ENCODE measurements around the gene ST6GALNAC1. TPM values are rescaled to one million over a fixed set of nuclear protein-coding genes. Genes with fewer than 3 reads are reported as not detected.

The ST6GALNAC1 gene
- total and polyA plus RNA-seq, 4 donors, result 0.16 to 2.1 (median 0.21) TPM; not detected in 1

GRCh38 chr17:76579281-76579680 lies 64.3 kb downstream of the ST6GALNAC1 start:
- H3K36me3 ChIP-seq (ENCODE audit: control insufficient read depth in 4 of 4, insufficient read depth in 3 of 4, low read depth in 1 of 4, low read length in 3 of 4), result no peaks in the 10 kb centered on the region
- no peaks in the 10 kb centered on the region for H3K9me3 ChIP-seq (ENCODE audit: control insufficient read depth in 4 of 4, low read length in 3 of 4)
- TF ChIP-seq, protein P1, sequence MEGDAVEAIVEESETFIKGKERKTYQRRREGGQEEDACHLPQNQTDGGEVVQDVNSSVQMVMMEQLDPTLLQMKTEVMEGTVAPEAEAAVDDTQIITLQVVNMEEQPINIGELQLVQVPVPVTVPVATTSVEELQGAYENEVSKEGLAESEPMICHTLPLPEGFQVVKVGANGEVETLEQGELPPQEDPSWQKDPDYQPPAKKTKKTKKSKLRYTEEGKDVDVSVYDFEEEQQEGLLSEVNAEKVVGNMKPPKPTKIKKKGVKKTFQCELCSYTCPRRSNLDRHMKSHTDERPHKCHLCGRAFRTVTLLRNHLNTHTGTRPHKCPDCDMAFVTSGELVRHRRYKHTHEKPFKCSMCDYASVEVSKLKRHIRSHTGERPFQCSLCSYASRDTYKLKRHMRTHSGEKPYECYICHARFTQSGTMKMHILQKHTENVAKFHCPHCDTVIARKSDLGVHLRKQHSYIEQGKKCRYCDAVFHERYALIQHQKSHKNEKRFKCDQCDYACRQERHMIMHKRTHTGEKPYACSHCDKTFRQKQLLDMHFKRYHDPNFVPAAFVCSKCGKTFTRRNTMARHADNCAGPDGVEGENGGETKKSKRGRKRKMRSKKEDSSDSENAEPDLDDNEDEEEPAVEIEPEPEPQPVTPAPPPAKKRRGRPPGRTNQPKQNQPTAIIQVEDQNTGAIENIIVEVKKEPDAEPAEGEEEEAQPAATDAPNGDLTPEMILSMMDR (IDR thresholded peaks at IDR 0.05; ENCODE audit: low read depth, low read length, missing input control), result no peak
- no peak for TF ChIP-seq TAF1 (conservative IDR thresholded peaks at IDR 0.05)
- TF ChIP-seq, protein P2, sequence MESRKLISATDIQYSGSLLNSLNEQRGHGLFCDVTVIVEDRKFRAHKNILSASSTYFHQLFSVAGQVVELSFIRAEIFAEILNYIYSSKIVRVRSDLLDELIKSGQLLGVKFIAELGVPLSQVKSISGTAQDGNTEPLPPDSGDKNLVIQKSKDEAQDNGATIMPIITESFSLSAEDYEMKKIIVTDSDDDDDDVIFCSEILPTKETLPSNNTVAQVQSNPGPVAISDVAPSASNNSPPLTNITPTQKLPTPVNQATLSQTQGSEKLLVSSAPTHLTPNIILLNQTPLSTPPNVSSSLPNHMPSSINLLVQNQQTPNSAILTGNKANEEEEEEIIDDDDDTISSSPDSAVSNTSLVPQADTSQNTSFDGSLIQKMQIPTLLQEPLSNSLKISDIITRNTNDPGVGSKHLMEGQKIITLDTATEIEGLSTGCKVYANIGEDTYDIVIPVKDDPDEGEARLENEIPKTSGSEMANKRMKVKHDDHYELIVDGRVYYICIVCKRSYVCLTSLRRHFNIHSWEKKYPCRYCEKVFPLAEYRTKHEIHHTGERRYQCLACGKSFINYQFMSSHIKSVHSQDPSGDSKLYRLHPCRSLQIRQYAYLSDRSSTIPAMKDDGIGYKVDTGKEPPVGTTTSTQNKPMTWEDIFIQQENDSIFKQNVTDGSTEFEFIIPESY (IDR thresholded peaks at IDR 0.05), result no peak
- TF ChIP-seq, protein P3, sequence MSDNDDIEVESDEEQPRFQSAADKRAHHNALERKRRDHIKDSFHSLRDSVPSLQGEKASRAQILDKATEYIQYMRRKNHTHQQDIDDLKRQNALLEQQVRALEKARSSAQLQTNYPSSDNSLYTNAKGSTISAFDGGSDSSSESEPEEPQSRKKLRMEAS (IDR thresholded peaks at IDR 0.05), result no peak
- TF ChIP-seq RAD21 (IDR thresholded peaks at IDR 0.05), result no peak
- H3K4me3 ChIP-seq (ENCODE audit: low read depth in 1 of 3, low read length in 3 of 3), result no peak overlapping the region
- no peaks in the 10 kb centered on the region for H3K27me3 ChIP-seq (ENCODE audit: control insufficient read depth in 4 of 4, insufficient read depth in 4 of 4, low read length in 3 of 4)
- DNase-seq (ENCODE audit: low spot score), result no peak
- H3K27ac ChIP-seq (ENCODE audit: low read depth in 1 of 2, low read length in 2 of 2), result no peak overlapping the region
- WGBS, result 88% methylated on average over 2 of the region's 2 CpGs
- H3K4me1 ChIP-seq (ENCODE audit: control insufficient read depth in 4 of 4, insufficient read depth in 4 of 4, low read length in 3 of 4), result peaks cover 0 to under 1% (median 0%) of the 10 kb centered on the region in 4 donors
- H3K9ac ChIP-seq (ENCODE audit: low read depth in 1 of 2, low read length in 2 of 2), result no peak overlapping the region

DNA sequence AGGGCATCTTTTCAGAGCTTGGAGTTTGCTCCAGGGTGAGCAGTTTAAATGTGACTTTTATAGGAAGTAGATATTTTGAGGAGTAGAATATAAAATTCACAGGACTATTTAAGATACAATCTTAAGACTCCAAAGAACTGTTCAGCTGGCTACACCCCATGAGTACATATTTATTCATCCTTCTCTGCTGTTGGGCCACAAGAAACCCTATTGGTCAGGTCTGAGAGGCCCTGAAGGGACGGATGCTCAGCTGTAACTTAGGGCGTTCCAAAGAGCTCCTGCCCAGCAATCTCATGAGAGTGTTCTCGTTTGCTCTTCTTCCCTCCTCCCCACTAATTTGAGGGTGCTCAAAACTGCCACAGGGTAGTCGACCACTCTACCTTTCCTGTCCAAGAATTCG lies 65.2 kb downstream of the ST6GALNAC1 start:
- Histone ChIP-seq H3K9me3 (ENCODE audit: control insufficient read depth in 4 of 4, low read length in 3 of 4) (no peaks in the 10 kb centered on the region), H3K27ac (ENCODE audit: low read depth in 1 of 2, low read length in 2 of 2) (no peak overlapping the region), H3K36me3 (ENCODE audit: control insufficient read depth in 4 of 4, insufficient read depth in 3 of 4, low read depth in 1 of 4, low read length in 3 of 4) (no peaks in the 10 kb centered on the region), H3K9ac (ENCODE audit: low read depth in 1 of 2, low read length in 2 of 2) (no peak overlapping the region), H3K4me1 (ENCODE audit: control insufficient read depth in 4 of 4, insufficient read depth in 4 of 4, low read length in 3 of 4) (no peaks in the 10 kb centered on the region), H3K27me3 (ENCODE audit: control insufficient read depth in 4 of 4, insufficient read depth in 4 of 4, low read length in 3 of 4) (no peaks in the 10 kb centered on the region), H3K4me3 (ENCODE audit: low read depth in 1 of 3, low read length in 3 of 3) (no peak overlapping the region)
- no peak for DNase-seq (ENCODE audit: low spot score)
- WGBS, result 84% methylated on average over 5 of the region's 5 CpGs
- TF ChIP-seq REST (IDR thresholded peaks at IDR 0.05), result no peak
- TF ChIP-seq FOXA2 (IDR thresholded peaks at IDR 0.05), result no peak
- TF ChIP-seq, protein P1 (IDR thresholded peaks at IDR 0.05; ENCODE audit: low read depth, low read length, missing input control), result no peak
- TF ChIP-seq NR2F2 (IDR thresholded peaks at IDR 0.05), result no peak
- TF ChIP-seq HNF4A (conservative IDR thresholded peaks at IDR 0.05), result no peak
- TF ChIP-seq YY1 (IDR thresholded peaks at IDR 0.05), result no peak
- no peak for TF ChIP-seq RXRA (IDR thresholded peaks at IDR 0.05)
- TF ChIP-seq GABPA (IDR thresholded peaks at IDR 0.05 in 1 of 2, conservative IDR thresholded peaks at IDR 0.05 in 1 of 2), result no peak
- TF ChIP-seq EGR1 (IDR thresholded peaks at IDR 0.05; ENCODE audit: low read depth in 2 of 2), result no peak
- TF ChIP-seq RAD21 (IDR thresholded peaks at IDR 0.05), result no peak
- TF ChIP-seq SP1 (IDR thresholded peaks at IDR 0.05), result no peak
- TF ChIP-seq TAF1 (conservative IDR thresholded peaks at IDR 0.05), result no peak
- TF ChIP-seq ATF3 (IDR thresholded peaks at IDR 0.05), result no peak
- TF ChIP-seq, protein P3 (IDR thresholded peaks at IDR 0.05), result no peak
- no peak for TF ChIP-seq FOXA1 (IDR thresholded peaks at IDR 0.05)
- no peak for TF ChIP-seq JUND (IDR thresholded peaks at IDR 0.05)
